Keratinocyte (primary cell): ENCODE results near the gene YWHAB. TPM values are rescaled to one million over a fixed set of nuclear protein-coding genes. Genes with fewer than 3 reads are reported as not detected.

Source experiments
- DNase-seq: peaks from one replicate; pipeline ENCODE4 v3.0.0-alpha.2; 2011; ENCODE audit warnings: low read depth, missing footprints, low spot score
- FAIRE-seq: peaks from 2 replicates; lab custom pipeline; 2011; peaks lifted over from hg19 to GRCh38; lab: Jason Lieb, UNC
- H2AFZ ChIP-seq: 2 replicates; pipeline ENCODE4 v1.6.0; 2012; ENCODE audit warnings: low read length, control low read depth, inconsistent platforms; ENCODE audit not compliant: control insufficient read depth
- H3K27ac ChIP-seq: 2 replicates; pipeline ENCODE4 v1.5.1; 2011; ENCODE audit warnings: low read length; ENCODE audit not compliant: control insufficient read depth, insufficient read depth
- H3K27me3 ChIP-seq: 3 replicates; pipeline ENCODE4 v1.6.0; 2011; ENCODE audit warnings: low read length; ENCODE audit not compliant: control insufficient read depth, insufficient read depth; ENCODE audit errors: extremely low read depth
- H3K36me3 ChIP-seq, 2 experiments: 2 replicates in 1 of 2; 3 replicates in 1 of 2; pipeline ENCODE4 v1.5.1; 2011; ENCODE audit warnings: low read length in 2 of 2, mild to moderate bottlenecking in 1 of 2; ENCODE audit not compliant: control insufficient read depth in 2 of 2, insufficient read depth in 2 of 2; ENCODE audit errors: extremely low read depth in 1 of 2
- H3K4me1 ChIP-seq: 3 replicates; pipeline ENCODE4 v1.5.1; 2011; ENCODE audit warnings: low read length; ENCODE audit not compliant: control insufficient read depth, insufficient read depth; ENCODE audit errors: extremely low read depth
- H3K4me2 ChIP-seq: 3 replicates; pipeline ENCODE4 v1.6.0; 2011; ENCODE audit warnings: low read depth, low read length; ENCODE audit not compliant: control insufficient read depth, insufficient read depth; ENCODE audit errors: extremely low read depth
- H3K4me3 ChIP-seq, 3 experiments: fragments of 200-600 bp in 1 of 3; sonication (generic) in 1 of 3; 2 replicates in 2 of 3; 3 replicates in 1 of 3; pipeline ENCODE4 v1.5.1; 2011 to 2016; ENCODE audit warnings: low read length in 3 of 3, mild to moderate bottlenecking in 3 of 3, control low read depth in 2 of 3, inconsistent platforms in 1 of 3, low read depth in 1 of 3, mixed read lengths in 1 of 3, mixed run types in 1 of 3, moderate library complexity in 1 of 3; ENCODE audit not compliant: control insufficient read depth in 2 of 3, insufficient read depth in 2 of 3; ENCODE audit errors: extremely low read depth in 1 of 3
- H3K79me2 ChIP-seq: 2 replicates; pipeline ENCODE4 v1.6.0; 2012; ENCODE audit warnings: low read length; ENCODE audit not compliant: control insufficient read depth, insufficient read depth
- H3K9ac ChIP-seq: 3 replicates; pipeline ENCODE4 v1.6.0; 2011; ENCODE audit warnings: low read length; ENCODE audit not compliant: control insufficient read depth, insufficient read depth; ENCODE audit errors: extremely low read depth
- H3K9me1 ChIP-seq: 3 replicates; pipeline ENCODE4 v1.6.0; 2011; ENCODE audit warnings: low read length; ENCODE audit not compliant: control insufficient read depth, insufficient read depth; ENCODE audit errors: extremely low read depth
- H3K9me3 ChIP-seq: 2 replicates; pipeline ENCODE4 v1.5.1; 2012; ENCODE audit warnings: low read depth, low read length; ENCODE audit not compliant: control insufficient read depth
- H4K20me1 ChIP-seq: 3 replicates; pipeline ENCODE4 v1.6.0; 2011; ENCODE audit warnings: low read length; ENCODE audit not compliant: control insufficient read depth, insufficient read depth; ENCODE audit errors: extremely low read depth
- EZH2 ChIP-seq: IDR thresholded peaks from one replicate; pipeline ENCODE4 v1.6.1; 2012; ENCODE audit warnings: inconsistent platforms, mild to moderate bottlenecking, low read length, moderate library complexity
- dilution Hi-C: fragments of 300-500 bp; cut with MboI; formaldehyde crosslinking; loops from one replicate; pipeline ENCODE4 v1.7.0; 2020; ENCODE audit warnings: low sequenced_read_pairs; ENCODE audit not compliant: extremely low pct_ligation_motif_present
- polyA plus RNA-seq, 5 experiments: library from polyadenylated mRNA; depleted of rRNA in 3 of 5; stranded (reverse) in 3 of 5; stranded (forward) in 1 of 5; unstranded in 1 of 5; fragments of >200 nt; gene quantifications; 1 replicate in 1 of 5; 2 replicates in 3 of 5; 3 replicates in 1 of 5; pipeline versions ENCODE4 v1.2.1 to v1.2.3, GENCODE V29; 2011 to 2012; ENCODE audit warnings: missing spikeins in 2 of 5, low read depth in 1 of 5, low replicate concordance in 1 of 5
- TF ChIP-seq, protein P1 (sequence below), 3 experiments: IDR thresholded peaks in 1 of 3; conservative IDR thresholded peaks in 1 of 3; optimal IDR thresholded peaks in 1 of 3; 2 replicates in 2 of 3; 3 replicates in 1 of 3; pipeline versions ENCODE3 to v1.5.1; 2011; ENCODE audit warnings: low read length in 3 of 3, mild to moderate bottlenecking in 3 of 3, moderate library complexity in 2 of 3, control low read depth in 1 of 3, inconsistent platforms in 1 of 3; ENCODE audit not compliant: insufficient read depth in 2 of 3; ENCODE audit errors: extremely low read depth in 1 of 3

The YWHAB gene
- polyA plus RNA-seq, 1 donor (not counting 4 experiments of a cell fraction or from before 2014, with no cell fraction given), result 214 TPM

DNA sequence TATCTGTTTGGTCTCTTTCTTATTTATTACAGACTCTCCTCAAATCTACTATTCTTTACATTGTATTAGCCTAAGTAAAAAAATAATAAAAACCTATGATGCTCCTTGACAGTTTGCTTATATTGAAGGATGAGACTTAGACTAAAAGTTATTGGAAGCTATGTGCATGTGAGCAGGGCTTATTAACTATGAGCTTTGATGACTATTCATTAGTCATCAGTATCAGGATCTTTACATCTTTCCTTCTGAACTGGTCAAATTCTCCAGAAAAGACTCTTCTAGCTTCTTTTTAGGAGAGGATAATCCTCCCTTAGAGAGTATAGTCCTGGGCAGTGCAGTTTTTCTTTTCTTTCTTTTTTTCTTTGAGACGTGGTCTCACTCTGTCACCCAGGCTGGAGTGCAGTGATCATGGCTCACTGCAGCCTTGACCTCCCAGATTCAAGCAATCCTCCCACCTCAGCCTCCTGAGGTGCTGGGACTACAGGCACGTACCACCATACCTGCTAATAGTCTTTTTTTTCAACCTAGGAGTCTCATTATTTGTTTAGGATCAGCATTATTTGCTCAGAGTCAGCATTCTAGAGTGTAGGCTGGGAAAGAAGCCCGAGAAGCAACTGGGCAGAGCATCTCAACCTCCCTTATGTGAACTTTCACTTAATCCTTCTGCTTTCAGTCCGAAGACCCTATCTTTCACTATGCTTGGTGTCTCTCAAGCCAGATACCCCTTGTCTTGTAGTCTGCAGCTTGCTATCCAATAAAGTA is 37.1 kb upstream of the YWHAB start:
- no peaks in the 10 kb centered on the region for H3K27me3 ChIP-seq
- no peak overlapping the region for H3K9ac ChIP-seq
- H4K20me1 ChIP-seq, result no peaks in the 10 kb centered on the region
- no peak overlapping the region for H3K4me2 ChIP-seq
- no peaks in the 10 kb centered on the region for H3K36me3 ChIP-seq
- TF ChIP-seq, protein P1, sequence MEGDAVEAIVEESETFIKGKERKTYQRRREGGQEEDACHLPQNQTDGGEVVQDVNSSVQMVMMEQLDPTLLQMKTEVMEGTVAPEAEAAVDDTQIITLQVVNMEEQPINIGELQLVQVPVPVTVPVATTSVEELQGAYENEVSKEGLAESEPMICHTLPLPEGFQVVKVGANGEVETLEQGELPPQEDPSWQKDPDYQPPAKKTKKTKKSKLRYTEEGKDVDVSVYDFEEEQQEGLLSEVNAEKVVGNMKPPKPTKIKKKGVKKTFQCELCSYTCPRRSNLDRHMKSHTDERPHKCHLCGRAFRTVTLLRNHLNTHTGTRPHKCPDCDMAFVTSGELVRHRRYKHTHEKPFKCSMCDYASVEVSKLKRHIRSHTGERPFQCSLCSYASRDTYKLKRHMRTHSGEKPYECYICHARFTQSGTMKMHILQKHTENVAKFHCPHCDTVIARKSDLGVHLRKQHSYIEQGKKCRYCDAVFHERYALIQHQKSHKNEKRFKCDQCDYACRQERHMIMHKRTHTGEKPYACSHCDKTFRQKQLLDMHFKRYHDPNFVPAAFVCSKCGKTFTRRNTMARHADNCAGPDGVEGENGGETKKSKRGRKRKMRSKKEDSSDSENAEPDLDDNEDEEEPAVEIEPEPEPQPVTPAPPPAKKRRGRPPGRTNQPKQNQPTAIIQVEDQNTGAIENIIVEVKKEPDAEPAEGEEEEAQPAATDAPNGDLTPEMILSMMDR (optimal IDR thresholded peaks at IDR 0.05 in 1 of 3, IDR thresholded peaks at IDR 0.05 in 1 of 3, conservative IDR thresholded peaks at IDR 0.05 in 1 of 3; ENCODE audit: extremely low read depth in 1 of 3, insufficient read depth in 2 of 3, low read length in 3 of 3), result no peak
- no peak for TF ChIP-seq EZH2
- H3K9me1 ChIP-seq, result no peaks in the 10 kb centered on the region
- dilution Hi-C loops, result no loop called here
- H3K4me3 ChIP-seq, result no peak overlapping the region
- no peak overlapping the region for H3K27ac ChIP-seq
- no peaks in the 10 kb centered on the region for H3K9me3 ChIP-seq
- no peaks in the 10 kb centered on the region for H3K4me1 ChIP-seq
- H2AFZ ChIP-seq, result no peak overlapping the region
- H3K79me2 ChIP-seq, result no peaks in the 10 kb centered on the region
- no peak for FAIRE-seq
- no peak for DNase-seq

DNA sequence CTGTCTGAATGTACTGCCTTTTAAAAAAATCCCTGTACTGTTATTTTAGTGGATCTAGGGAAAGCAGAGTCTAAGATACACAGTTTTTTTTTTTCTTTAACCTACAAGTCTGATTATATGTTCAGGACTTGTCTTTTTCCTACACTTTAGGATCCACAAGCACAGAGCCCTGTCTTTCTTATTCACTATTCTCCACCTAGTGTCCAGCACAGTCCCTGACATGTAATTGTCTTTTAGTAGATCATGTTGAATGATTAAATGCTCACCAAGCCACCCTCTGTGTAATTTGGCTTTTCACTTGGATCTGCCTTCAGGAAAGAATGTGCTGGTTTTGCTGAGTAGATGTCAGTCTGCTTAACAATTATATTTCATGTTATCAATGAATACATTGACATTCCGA is 35.8 kb upstream of the YWHAB start:
- Histone ChIP-seq H3K27me3 (no peaks in the 10 kb centered on the region), H3K9me3 (no peaks in the 10 kb centered on the region), H3K4me3 (no peak overlapping the region), H3K4me1 (no peaks in the 10 kb centered on the region), H3K4me2 (no peak overlapping the region), H4K20me1 (no peaks in the 10 kb centered on the region), H3K9ac (no peak overlapping the region), H2AFZ (no peak overlapping the region), H3K9me1 (no peaks in the 10 kb centered on the region), H3K36me3 (no peaks in the 10 kb centered on the region), H3K79me2 (no peaks in the 10 kb centered on the region), H3K27ac (no peak overlapping the region)
- TF ChIP-seq, protein P1 (optimal IDR thresholded peaks at IDR 0.05 in 1 of 3, IDR thresholded peaks at IDR 0.05 in 1 of 3, conservative IDR thresholded peaks at IDR 0.05 in 1 of 3; ENCODE audit: extremely low read depth in 1 of 3, insufficient read depth in 2 of 3, low read length in 3 of 3), result peak in 1 of 3 experiments; percentile 20
- no peak for TF ChIP-seq EZH2
- DNase-seq (no peak), FAIRE-seq (no peak)
- dilution Hi-C loops, result loop anchor here (25.0 kb wide), 1 partner anchor 87 kb away; no protein-coding TSS in a partner anchor
